CD4-positive, alpha-beta T cell (primary cell): Measurements from ENCODE around the gene SMTNL1. TPM values are rescaled to one million over a fixed set of nuclear protein-coding genes. Genes with fewer than 3 reads are reported as not detected.
A peak's percentile ranks its signal among the peaks of the same experiment; 100 is the strongest.

Experiments used
- ATAC-seq: fragments of 200-7000 bp; cut with Tn5 transposase; one replicate; pipeline ENCODE4 v1.10.0; 2022; ENCODE audit warnings: mild to moderate bottlenecking; ENCODE audit not compliant: poor library complexity
- CTCF ChIA-PET: fragments of 350-600 bp; sonication (Branson Sonifier 250); formaldehyde crosslinking; loops from one replicate; lab custom pipeline; 2021; ENCODE audit warnings: antibody characterized with exemption, inconsistent platforms; lab: Charles Lee
- POLR2A ChIA-PET: fragments of 350-600 bp; sonication (Branson Sonifier 250); formaldehyde crosslinking; loops from one replicate; lab custom pipeline; 2021; ENCODE audit warnings: antibody characterized with exemption, inconsistent platforms; lab: Charles Lee
- DNase-seq, 14 experiments: peaks; one replicate each; pipeline ENCODE4 v3.0.0-alpha.2; 2013 to 2020; ENCODE audit warnings: mixed read lengths in 2 of 14
- H3K27ac ChIP-seq, 2 donors: one replicate each; pipeline versions ENCODE4 v1.5.1 to v1.7.0; 2013; ENCODE audit warnings: low read length in 2 of 2, low read depth in 1 of 2, mild to moderate bottlenecking in 1 of 2
- H3K27me3 ChIP-seq, 2 experiments: 1 replicate in 1 of 2; 2 replicates in 1 of 2; pipeline versions ENCODE4 v1.6.1 to v1.7.0; 2013; ENCODE audit warnings: low read length in 2 of 2, control low read depth in 1 of 2, mild to moderate bottlenecking in 1 of 2, moderate library complexity in 1 of 2; ENCODE audit not compliant: insufficient read depth in 2 of 2, control insufficient read depth in 1 of 2
- H3K36me3 ChIP-seq: one replicate; pipeline ENCODE4 v1.6.1; 2013; ENCODE audit warnings: low read length, control low read depth; ENCODE audit not compliant: insufficient read depth
- H3K4me1 ChIP-seq: one replicate; pipeline ENCODE4 v1.6.1; 2013; ENCODE audit warnings: low read length, control low read depth; ENCODE audit not compliant: insufficient read depth
- H3K4me3 ChIP-seq: one replicate; pipeline ENCODE4 v1.5.1; 2013; ENCODE audit warnings: mild to moderate bottlenecking, low read length, moderate library complexity
- H3K9me3 ChIP-seq, 2 experiments: 1 replicate in 1 of 2; 2 replicates in 1 of 2; pipeline versions ENCODE4 v1.6.1 to v1.7.0; 2013; ENCODE audit warnings: low read length in 2 of 2, mild to moderate bottlenecking in 2 of 2, control low read depth in 1 of 2, moderate library complexity in 1 of 2; ENCODE audit not compliant: control insufficient read depth in 1 of 2, insufficient read depth in 1 of 2
- H3K27ac Mint-ChIP-seq: one replicate; pipeline ENCODE4 v1.8.0; 2020; ENCODE audit warnings: mixed read lengths
- H3K27me3 Mint-ChIP-seq: one replicate; pipeline ENCODE4 v1.8.0; 2021; ENCODE audit warnings: mixed read lengths
- H3K36me3 Mint-ChIP-seq: one replicate; pipeline ENCODE4 v1.8.0; 2021; ENCODE audit warnings: low read depth, mixed read lengths
- H3K4me1 Mint-ChIP-seq: one replicate; pipeline ENCODE4 v1.8.0; 2021; ENCODE audit warnings: low read depth, mixed read lengths
- H3K4me3 Mint-ChIP-seq: one replicate; pipeline ENCODE4 v1.8.0; 2020; ENCODE audit warnings: mild to moderate bottlenecking, mixed read lengths
- H3K9me3 Mint-ChIP-seq: one replicate; pipeline ENCODE4 v1.8.0; 2020; ENCODE audit warnings: mixed read lengths
- CTCF ChIP-seq: fragments of 200-600 bp; IDR thresholded peaks from one replicate; pipeline ENCODE4 v1.8.0; 2022; ENCODE audit warnings: antibody characterized with exemption, mild to moderate bottlenecking
- intact Hi-C, 2 experiments: fragments of 100-400 bp; cut with DNase I in 1 of 2; cut with micrococcal nuclease in 1 of 2; formaldehyde crosslinking; loops; one replicate each; pipeline versions ENCODE4 v1.15.1 to v1.9.0; 2023 to 2025; cut with DNase I, micrococcal nuclease
- total RNA-seq, 174 experiments: library from RNA in 2 of 174; stranded (reverse) in 2 of 174; gene quantifications; one replicate each; pipeline ENCODE4 v1.2.3 and lab custom pipeline; 2021 to 2026

The SMTNL1 gene
- total RNA-seq, 2 experiments from 2014 or later: not detected

- Histone ChIP-seq H3K36me3 (peaks cover 46% of the 10 kb centered on the region), H3K4me3 (no peak overlapping the region), H3K9me3 (no peaks in the 10 kb centered on the region), H3K27me3 (no peaks in the 10 kb centered on the region), H3K27ac (no peak overlapping the region), H3K4me1 (peaks cover 36% of the 10 kb centered on the region)
- Mint-ChIP-seq H3K4me3 (peak overlapping the region; percentile 54), H3K4me1 (peaks cover 57% of the 10 kb centered on the region), H3K9me3 (no peaks in the 10 kb centered on the region), H3K27me3 (no peaks in the 10 kb centered on the region), H3K36me3 (peaks cover 64% of the 10 kb centered on the region), H3K27ac (peak overlapping the region; percentile 70)
- TF ChIP-seq CTCF: no peak
- CTCF ChIA-PET: interaction anchor here (1.5 kb wide), 1 partner anchor 82 kb away, joined by 5 read pairs; no protein-coding TSS in a partner anchor
- DNase-seq (no peak), ATAC-seq (no peak)
- intact Hi-C loops: loop anchor here in 1 of 2 experiments (10.0 kb wide), 1 partner anchor 962 kb away; no protein-coding TSS in a partner anchor
- POLR2A ChIA-PET: no interaction called here
Observed at GRCh38 chr11:57562596-57562995, 25.2 kb downstream of the SMTNL1 start.

- intact Hi-C loops: loop anchor here (2.0 to 10.0 kb wide), 5 partner anchors 35 to 1571 kb away; partner anchors contain the start of gene TIMM10 (in 2 of the 2)
- Histone ChIP-seq H3K4me1 (peaks cover 41% of the 10 kb centered on the region), H3K4me3 (peak overlapping the region; percentile 95), H3K36me3 (peaks cover 14% of the 10 kb centered on the region), H3K27ac (peak overlapping the region; percentile 80 to 82), H3K27me3 (no peaks in the 10 kb centered on the region), H3K9me3 (no peaks in the 10 kb centered on the region)
- H3K4me1 Mint-ChIP-seq: peaks cover 59% of the 10 kb centered on the region
- ChIA-PET POLR2A (interaction anchor here (2.2 to 3.5 kb wide), 3 partner anchors 74 to 100 kb away, joined by 10 to 34 read pairs (median 13); no protein-coding TSS in a partner anchor), CTCF (interaction anchor here (1.2 to 2.5 kb wide), 2 partner anchors 35 to 86 kb away, joined by 3 to 14 read pairs; partner anchors contain the start of gene TIMM10)
- no peaks in the 10 kb centered on the region for H3K9me3 Mint-ChIP-seq
- H3K36me3 Mint-ChIP-seq: peaks cover 39% of the 10 kb centered on the region
- ATAC-seq (peak; percentile 37), DNase-seq (peak in 6 of 14 experiments; percentile 20 to 79 (median 54))
- no peaks in the 10 kb centered on the region for H3K27me3 Mint-ChIP-seq
- TF ChIP-seq CTCF: no peak
- H3K4me3 Mint-ChIP-seq: peak overlapping the region; percentile 96
- peak overlapping the region; percentile 92 for H3K27ac Mint-ChIP-seq
Observed at GRCh38 chr11:57566005-57566904, 28.9 kb downstream of the SMTNL1 start.

- ChIA-PET POLR2A (interaction anchor here (0.7 to 3.5 kb wide), 11 partner anchors 35 to 242 kb away, joined by 3 to 34 read pairs (median 7); partner anchors contain the start of genes SSRP1, TNKS1BP1 and YPEL4), CTCF (interaction anchor here (0.9 to 2.5 kb wide), 13 partner anchors 23 to 233 kb away, joined by 3 to 47 read pairs (median 6); partner anchors contain the start of genes TIMM10 and YPEL4)
- Mint-ChIP-seq H3K4me1 (peaks cover 56% of the 10 kb centered on the region), H3K27ac (peak overlapping the region; percentile 92), H3K27me3 (no peaks in the 10 kb centered on the region), H3K9me3 (no peaks in the 10 kb centered on the region), H3K4me3 (peak overlapping the region; percentile 96), H3K36me3 (peaks cover 36% of the 10 kb centered on the region)
- peaks cover 39% of the 10 kb centered on the region for H3K4me1 ChIP-seq
- no peaks in the 10 kb centered on the region for H3K27me3 ChIP-seq
- peak overlapping the region; percentile 80 to 82 for H3K27ac ChIP-seq
- no peak for TF ChIP-seq CTCF
- peak overlapping the region; percentile 95 for H3K4me3 ChIP-seq
- intact Hi-C loops: loop anchor here (1.0 to 10.0 kb wide), 7 partner anchors 36 to 1570 kb away; partner anchors contain the start of genes TIMM10 (in 2 of the 2), MED19 (in 1 of the 2) and TMX2 (in 1 of the 2)
- H3K36me3 ChIP-seq: peaks cover 8% of the 10 kb centered on the region
- peak; percentile 17 for ATAC-seq
- DNase-seq: peak in 9 of 14 experiments; percentile 18 to 69 (median 41)
- H3K9me3 ChIP-seq: no peaks in the 10 kb centered on the region
Observed at GRCh38 chr11:57566905-57567514, 29.6 kb downstream of the SMTNL1 start.
